Stomach smooth muscle (tissue), 2 donors: ENCODE data around the gene MEP1A.

Experiments
- H3K27ac ChIP-seq: one replicate; pipeline ENCODE4 v1.7.0; 2013; ENCODE audit warnings: mild to moderate bottlenecking, low read length, inconsistent platforms
- H3K27me3 ChIP-seq, 2 donors: one replicate each; pipeline ENCODE4 v1.7.0; 2013; ENCODE audit warnings: low read length in 2 of 2; ENCODE audit not compliant: insufficient read depth in 2 of 2, control insufficient read depth in 1 of 2
- H3K36me3 ChIP-seq, 2 donors: one replicate each; pipeline ENCODE4 v1.7.0; 2013; ENCODE audit warnings: low read length in 2 of 2; ENCODE audit not compliant: control insufficient read depth in 2 of 2, insufficient read depth in 2 of 2
- H3K4me1 ChIP-seq: one replicate; pipeline ENCODE4 v1.7.0; 2013; ENCODE audit warnings: low read length; ENCODE audit not compliant: control insufficient read depth, insufficient read depth
- H3K4me3 ChIP-seq, 2 donors: one replicate each; pipeline ENCODE4 v1.7.0; 2013; ENCODE audit warnings: low read length in 2 of 2
- H3K9ac ChIP-seq, 2 donors: one replicate each; pipeline ENCODE4 v1.7.0; 2013; ENCODE audit warnings: low read length in 2 of 2, mild to moderate bottlenecking in 1 of 2
- H3K9me3 ChIP-seq, 2 donors: one replicate each; pipeline ENCODE4 v1.7.0; 2013; ENCODE audit warnings: low read length in 2 of 2; ENCODE audit not compliant: control insufficient read depth in 2 of 2
- donor health status: healthy.
- donor health status: Pancreatic carcinoma.

The MEP1A gene

DNA sequence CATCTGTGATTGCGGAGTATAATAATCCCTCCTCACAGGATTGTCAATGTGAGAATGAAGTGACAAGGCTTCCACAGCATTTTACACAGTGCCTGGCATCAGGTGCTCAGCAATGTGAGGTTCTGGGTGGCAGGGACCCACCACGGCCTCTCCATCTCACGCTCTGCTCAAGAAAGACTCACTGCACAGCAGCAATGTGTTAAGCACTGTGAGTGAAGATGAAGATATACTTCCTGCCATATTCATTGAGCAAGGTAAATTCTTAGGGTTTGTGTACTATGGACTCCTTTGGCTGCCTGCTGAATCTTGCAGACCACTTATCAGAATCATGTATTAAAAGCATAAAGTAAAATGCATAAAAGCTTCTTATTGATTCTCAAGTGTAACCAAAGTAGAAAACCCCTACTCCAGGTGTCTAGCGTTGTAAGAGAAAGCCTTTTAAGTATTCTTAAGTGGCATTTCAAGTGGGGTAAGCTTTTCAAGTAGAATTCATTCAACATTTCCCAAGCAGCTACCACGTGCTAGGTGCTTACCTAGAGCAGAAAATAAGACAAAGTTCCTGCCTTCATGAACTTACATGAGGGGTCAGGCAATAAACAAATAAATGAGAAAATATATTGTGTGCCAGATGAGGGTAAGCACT, 17.0 kb upstream of the MEP1A start:
- H3K4me3 ChIP-seq = no peak overlapping the region
- H3K27me3 ChIP-seq = no peaks in the 10 kb centered on the region
- no peaks in the 10 kb centered on the region for H3K4me1 ChIP-seq
- H3K9ac ChIP-seq = no peak overlapping the region
- no peaks in the 10 kb centered on the region for H3K36me3 ChIP-seq
- no peak overlapping the region for H3K27ac ChIP-seq
- H3K9me3 ChIP-seq = no peaks in the 10 kb centered on the region

- Histone ChIP-seq H3K9me3 (no peaks in the 10 kb centered on the region), H3K4me3 (no peak overlapping the region), H3K27me3 (no peaks in the 10 kb centered on the region), H3K4me1 (no peaks in the 10 kb centered on the region), H3K36me3 (no peaks in the 10 kb centered on the region), H3K9ac (no peak overlapping the region), H3K27ac (no peak overlapping the region)
These were observed 15.5 kb upstream of the MEP1A start for GRCh38 chr6:46777476-46778346.

GRCh38 chr6:46781478-46782378, 11.5 kb upstream of the MEP1A start:
- H3K27me3 ChIP-seq = no peaks in the 10 kb centered on the region
- no peak overlapping the region for H3K4me3 ChIP-seq
- no peaks in the 10 kb centered on the region for H3K4me1 ChIP-seq
- H3K27ac ChIP-seq = no peak overlapping the region
- H3K9me3 ChIP-seq = no peaks in the 10 kb centered on the region
- no peaks in the 10 kb centered on the region for H3K36me3 ChIP-seq
- H3K9ac ChIP-seq = no peak overlapping the region

- Histone ChIP-seq H3K4me1 (no peaks in the 10 kb centered on the region), H3K27ac (no peak overlapping the region), H3K4me3 (no peak overlapping the region), H3K9me3 (no peaks in the 10 kb centered on the region), H3K27me3 (no peaks in the 10 kb centered on the region), H3K36me3 (no peaks in the 10 kb centered on the region), H3K9ac (no peak overlapping the region)
These were observed 8.7 kb upstream of the MEP1A start for GRCh38 chr6:46784535-46784934.

DNA sequence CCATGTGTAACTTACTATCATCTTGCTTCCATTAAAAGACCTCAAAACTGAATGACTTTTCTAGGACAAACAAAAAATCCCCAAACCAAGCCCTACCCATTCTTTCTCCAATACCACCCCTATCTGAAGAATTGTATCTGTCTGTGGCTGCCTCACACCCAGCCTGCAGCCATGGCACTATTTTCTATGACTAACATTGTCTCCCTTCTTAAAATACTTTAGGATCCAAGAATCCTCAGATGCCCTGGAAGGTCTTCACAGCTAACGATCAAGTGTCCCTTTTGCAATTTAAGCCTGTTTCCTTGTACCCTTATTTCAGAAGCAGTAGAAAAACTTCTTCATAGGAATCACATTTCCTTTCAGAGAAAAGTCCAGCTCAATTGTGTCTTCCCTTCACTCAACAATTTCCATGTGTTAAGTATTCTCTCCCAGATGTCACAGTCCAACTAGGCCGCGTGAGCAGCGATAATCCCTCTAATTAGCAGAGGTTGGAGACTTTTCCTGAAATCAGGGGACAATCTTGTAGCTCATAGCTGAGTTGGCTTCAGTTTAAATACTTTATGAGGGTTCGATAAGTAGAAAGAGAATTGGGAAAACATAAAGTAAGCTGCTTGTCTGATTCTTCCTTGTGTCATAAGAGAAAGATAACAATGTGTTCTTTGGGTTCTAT, 5.2 kb upstream of the MEP1A start:
- Histone ChIP-seq H3K36me3 (no peaks in the 10 kb centered on the region), H3K4me3 (no peak overlapping the region), H3K9me3 (no peaks in the 10 kb centered on the region), H3K9ac (no peak overlapping the region), H3K4me1 (no peaks in the 10 kb centered on the region), H3K27ac (no peak overlapping the region), H3K27me3 (no peaks in the 10 kb centered on the region)

- H3K27ac ChIP-seq = no peak overlapping the region
- no peak overlapping the region for H3K9ac ChIP-seq
- no peaks in the 10 kb centered on the region for H3K4me1 ChIP-seq
- no peak overlapping the region for H3K4me3 ChIP-seq
- H3K36me3 ChIP-seq = no peaks in the 10 kb centered on the region
- no peaks in the 10 kb centered on the region for H3K27me3 ChIP-seq
- no peaks in the 10 kb centered on the region for H3K9me3 ChIP-seq
These were observed 4.4 kb upstream of the MEP1A start for GRCh38 chr6:46788791-46789190.

DNA sequence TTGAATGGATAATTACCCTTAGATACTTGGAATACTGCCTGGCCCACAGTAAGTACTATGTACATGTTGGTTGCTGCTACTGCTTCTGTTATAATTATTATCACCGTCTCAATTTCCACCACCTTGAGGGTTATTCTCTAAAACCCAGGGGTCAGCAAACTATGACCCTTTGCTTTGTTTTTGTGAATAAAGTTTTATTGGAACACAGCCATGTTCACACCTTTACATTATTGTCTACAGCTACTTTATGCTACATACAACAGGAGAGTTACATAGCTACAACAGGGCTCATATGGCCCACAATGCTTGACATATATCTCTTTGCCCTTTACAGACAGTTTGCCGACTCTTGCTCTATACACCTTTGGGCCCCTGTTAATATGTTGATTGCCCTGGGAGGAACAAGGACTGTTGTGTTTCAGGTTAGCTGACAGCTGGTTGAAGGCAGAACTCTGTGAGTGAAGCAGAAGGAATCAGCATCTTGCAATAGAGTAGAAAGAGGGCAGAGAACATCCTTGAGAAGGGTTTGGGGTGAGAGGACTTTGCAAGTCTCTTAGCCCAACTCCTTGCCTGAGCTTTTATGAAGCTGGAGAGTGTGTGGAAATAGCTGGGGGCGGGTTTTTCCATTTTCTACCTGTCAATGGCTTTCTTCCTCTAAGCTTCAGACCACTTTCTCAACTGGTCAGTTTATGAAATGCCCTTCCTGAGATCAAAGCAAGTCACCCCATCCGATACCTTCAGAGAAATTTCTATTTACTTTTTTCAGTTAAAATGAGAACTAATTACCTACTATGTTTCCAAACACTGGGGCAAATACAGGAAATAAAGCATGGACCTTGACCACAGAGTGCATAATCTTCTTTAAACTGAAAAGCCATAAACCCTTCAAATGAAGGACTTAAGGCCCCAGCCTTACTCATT, 3.5 kb upstream of the MEP1A start:
- H3K4me3 ChIP-seq = no peak overlapping the region
- H3K4me1 ChIP-seq = no peaks in the 10 kb centered on the region
- no peak overlapping the region for H3K9ac ChIP-seq
- H3K27me3 ChIP-seq = no peaks in the 10 kb centered on the region
- no peaks in the 10 kb centered on the region for H3K36me3 ChIP-seq
- no peak overlapping the region for H3K27ac ChIP-seq
- no peaks in the 10 kb centered on the region for H3K9me3 ChIP-seq

DNA sequence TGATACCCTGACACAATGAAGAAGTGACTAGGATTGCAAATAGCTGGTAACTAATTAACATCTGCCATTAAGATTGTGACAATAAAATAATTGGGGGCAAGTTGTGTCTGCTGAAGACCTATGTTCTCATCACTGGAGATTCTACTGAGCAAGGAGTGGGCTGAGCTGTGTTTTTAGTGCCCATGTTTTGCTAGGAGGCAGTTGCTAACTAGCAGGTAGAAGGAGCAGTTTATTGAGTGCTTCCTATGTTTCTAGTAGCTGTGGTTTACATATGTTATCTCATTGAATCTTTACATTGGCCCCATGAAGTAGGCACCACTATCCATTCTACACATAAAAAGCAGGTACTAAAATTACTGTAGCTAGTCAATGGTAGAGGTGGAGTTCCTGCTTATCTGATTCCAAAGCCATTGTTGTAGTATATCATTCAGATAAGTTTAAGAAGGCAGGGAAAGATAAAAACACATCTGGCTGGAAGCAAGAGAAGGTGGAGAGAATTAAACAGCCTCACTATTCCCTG, 2.8 kb upstream of the MEP1A start:
- H3K36me3 ChIP-seq = no peaks in the 10 kb centered on the region

GRCh38 chr6:46792635-46793034, 554 bp upstream of the MEP1A start:
- no peaks in the 10 kb centered on the region for H3K4me1 ChIP-seq

More for the DNA sequence above, 2.8 kb upstream of the MEP1A start:
- Histone ChIP-seq H3K4me3 (no peak overlapping the region), H3K9ac (no peak overlapping the region), H3K4me1 (no peaks in the 10 kb centered on the region), H3K27ac (no peak overlapping the region), H3K27me3 (no peaks in the 10 kb centered on the region), H3K9me3 (no peaks in the 10 kb centered on the region)

More at GRCh38 chr6:46792635-46793034, 554 bp upstream of the MEP1A start:
- Histone ChIP-seq H3K4me3 (no peak overlapping the region), H3K9ac (no peak overlapping the region), H3K27ac (no peak overlapping the region), H3K9me3 (no peaks in the 10 kb centered on the region), H3K27me3 (no peaks in the 10 kb centered on the region), H3K36me3 (no peaks in the 10 kb centered on the region)
